ENCODE data around the gene GABRG3. TPM values are rescaled to one million over a fixed set of nuclear protein-coding genes. Genes with fewer than 3 reads are reported as not detected.

The GABRG3 gene
- total RNA-seq, 4 donors from 2014 or later = not detected

GRCh38 chr15:27249046-27249759 lies 278.2 kb downstream of the GABRG3 start:
- WGBS = 93% methylated on average over 15 of the region's 23 CpGs
- DNase-seq (ENCODE audit: extremely low spot score) = no peak
- Histone ChIP-seq H3K27me3 (no peaks in the 10 kb centered on the region), H3K4me1 (no peaks in the 10 kb centered on the region), H3K27ac (replicated peaks in 1 of 4) (no peak overlapping the region), H3K9me3 (no peaks in the 10 kb centered on the region), H3K36me3 (no peaks in the 10 kb centered on the region), H3K4me3 (no peak overlapping the region)
- intact Hi-C loops (cut with DNase I) = no loop called here
- TF ChIP-seq POLR2A (IDR thresholded peaks at IDR 0.05; ENCODE audit: low read depth) = no peak
- no peak for TF ChIP-seq EP300 (IDR thresholded peaks at IDR 0.05)
- no peak for TF ChIP-seq CTCF (IDR thresholded peaks at IDR 0.05)
- TF ChIP-seq POLR2AphosphoS5 (IDR thresholded peaks at IDR 0.05) = no peak

- TF ChIP-seq EP300 (IDR thresholded peaks at IDR 0.05) (no peak), CTCF (IDR thresholded peaks at IDR 0.05) (no peak), POLR2AphosphoS5 (IDR thresholded peaks at IDR 0.05) (no peak), POLR2A (IDR thresholded peaks at IDR 0.05; ENCODE audit: low read depth) (no peak)
- no peaks in the 10 kb centered on the region for H3K9me3 ChIP-seq
- DNase-seq (ENCODE audit: extremely low spot score) = no peak
- WGBS = 78% methylated on average over 3 of the region's 3 CpGs
- H3K4me1 ChIP-seq = no peaks in the 10 kb centered on the region
- H3K4me3 ChIP-seq = no peak overlapping the region
- H3K27ac ChIP-seq (replicated peaks in 1 of 4) = no peak overlapping the region
- intact Hi-C loops (cut with DNase I) = no loop called here
- no peaks in the 10 kb centered on the region for H3K36me3 ChIP-seq
- no peaks in the 10 kb centered on the region for H3K27me3 ChIP-seq
Observed at GRCh38 chr15:27249760-27250109, 278.8 kb downstream of the GABRG3 start.

- Histone ChIP-seq H3K4me1 (no peaks in the 10 kb centered on the region), H3K4me3 (no peak overlapping the region), H3K36me3 (no peaks in the 10 kb centered on the region), H3K27me3 (no peaks in the 10 kb centered on the region), H3K9me3 (no peaks in the 10 kb centered on the region), H3K27ac (replicated peaks in 1 of 4) (no peak overlapping the region)
- TF ChIP-seq CTCF (IDR thresholded peaks at IDR 0.05) = no peak
- no peak for TF ChIP-seq POLR2A (IDR thresholded peaks at IDR 0.05; ENCODE audit: low read depth)
- no peak for TF ChIP-seq EP300 (IDR thresholded peaks at IDR 0.05)
- no peak for TF ChIP-seq POLR2AphosphoS5 (IDR thresholded peaks at IDR 0.05)
- intact Hi-C loops (cut with DNase I) = no loop called here
- no peak for DNase-seq (ENCODE audit: extremely low spot score)
- WGBS = 81% methylated on average over 6 of the region's 6 CpGs
Observed at GRCh38 chr15:27250223-27250622, 279.2 kb downstream of the GABRG3 start.

- Histone ChIP-seq H3K9me3 (no peaks in the 10 kb centered on the region), H3K36me3 (no peaks in the 10 kb centered on the region), H3K4me1 (no peaks in the 10 kb centered on the region), H3K4me3 (no peak overlapping the region), H3K27ac (replicated peaks in 1 of 4) (no peak overlapping the region), H3K27me3 (no peaks in the 10 kb centered on the region)
- TF ChIP-seq POLR2AphosphoS5 (IDR thresholded peaks at IDR 0.05) = no peak
- no peak for TF ChIP-seq CTCF (IDR thresholded peaks at IDR 0.05)
- no peak for TF ChIP-seq POLR2A (IDR thresholded peaks at IDR 0.05; ENCODE audit: low read depth)
- no peak for TF ChIP-seq EP300 (IDR thresholded peaks at IDR 0.05)
- DNase-seq (ENCODE audit: extremely low spot score) = peak; percentile 83
- intact Hi-C loops (cut with DNase I) = no loop called here
- WGBS = 68% methylated on average over 8 of the region's 9 CpGs
Observed at GRCh38 chr15:27254055-27254454, 283.1 kb downstream of the GABRG3 start.

- intact Hi-C loops (cut with DNase I) = no loop called here
- H3K4me3 ChIP-seq = no peak overlapping the region
- DNase-seq (ENCODE audit: extremely low spot score) = peak; percentile 90
- no peaks in the 10 kb centered on the region for H3K36me3 ChIP-seq
- 82% methylated on average over 2 of the region's 3 CpGs for WGBS
- no peak for TF ChIP-seq POLR2AphosphoS5 (IDR thresholded peaks at IDR 0.05)
- no peak for TF ChIP-seq POLR2A (IDR thresholded peaks at IDR 0.05; ENCODE audit: low read depth)
- TF ChIP-seq CTCF (IDR thresholded peaks at IDR 0.05) = no peak
- no peak for TF ChIP-seq EP300 (IDR thresholded peaks at IDR 0.05)
- H3K27ac ChIP-seq (replicated peaks in 1 of 4) = no peak overlapping the region
- no peaks in the 10 kb centered on the region for H3K9me3 ChIP-seq
- H3K27me3 ChIP-seq = no peaks in the 10 kb centered on the region
- H3K4me1 ChIP-seq = no peaks in the 10 kb centered on the region
Observed at GRCh38 chr15:27254801-27255200, 283.8 kb downstream of the GABRG3 start.
